Stimulated activated CD4-positive, alpha-beta T cell treated with anti-CD3 and anti-CD28 coated beads, Interleukin-1b, Interleukin-23, amount 100 ng/mL, for 24 hours (primary cell): ENCODE data around the gene EEF1G.
A peak's percentile ranks its signal among the peaks of the same experiment; 100 is the strongest.
"Not testable (repeated sequence)": the region's sequence is repeated elsewhere in the genome, so short reads cannot be mapped to it uniquely, and the experiment has no call there.

Experiments used
- DNase-seq, 4 experiments: peaks; one replicate each; pipeline ENCODE4 v3.0.0-alpha.2; 2020; ENCODE audit warnings: low read depth in 4 of 4, low spot score in 1 of 4

The EEF1G gene

GRCh38 chr11:62578541-62578940, 4.8 kb upstream of the EEF1G start:
- no peak for DNase-seq

- no peak for DNase-seq
These were observed 3.5 kb upstream of the EEF1G start for GRCh38 chr11:62577046-62577714.

GRCh38 chr11:62575837-62576236, 2.1 kb upstream of the EEF1G start:
- no peak for DNase-seq

GRCh38 chr11:62575156-62575555, 1.5 kb upstream of the EEF1G start:
- DNase-seq = no peak

DNA sequence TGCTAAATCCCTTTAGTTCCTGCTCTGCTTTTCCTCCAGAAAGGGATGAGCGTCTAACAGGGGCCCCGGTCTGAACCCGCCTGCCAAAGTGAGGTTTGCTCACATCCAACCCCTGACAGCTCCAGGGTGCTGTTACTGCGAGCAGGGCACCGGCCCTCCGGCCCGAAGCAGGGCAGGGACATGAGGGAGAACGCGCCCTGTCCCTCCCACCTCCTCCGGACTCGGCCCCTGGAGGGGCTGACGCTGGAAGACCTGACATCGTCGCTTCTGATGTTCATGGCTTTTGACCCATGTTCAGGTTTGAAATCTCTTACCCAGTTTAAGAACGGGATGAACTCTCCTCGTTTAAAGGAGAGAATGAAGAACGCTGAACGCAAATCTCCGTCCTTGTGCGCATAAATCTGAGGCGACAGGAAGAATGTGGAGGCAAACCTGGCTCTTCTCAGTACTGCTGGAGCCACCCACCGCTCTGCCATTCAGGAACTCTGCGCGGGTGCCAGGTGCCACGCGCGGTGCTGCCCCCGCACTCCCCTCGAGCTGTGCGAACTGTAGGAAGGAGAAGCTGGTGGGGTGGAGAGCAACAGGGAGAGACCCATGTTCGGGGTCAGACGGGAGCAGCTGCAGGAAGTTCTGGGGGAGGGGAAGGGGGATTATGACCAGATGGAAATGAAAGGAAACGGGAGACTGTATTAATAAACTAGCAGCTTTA, 826 bp upstream of the EEF1G start:
- no peak for DNase-seq

- DNase-seq = no peak
These were observed 592 bp downstream of the EEF1G start for GRCh38 chr11:62573006-62573591.

DNA sequence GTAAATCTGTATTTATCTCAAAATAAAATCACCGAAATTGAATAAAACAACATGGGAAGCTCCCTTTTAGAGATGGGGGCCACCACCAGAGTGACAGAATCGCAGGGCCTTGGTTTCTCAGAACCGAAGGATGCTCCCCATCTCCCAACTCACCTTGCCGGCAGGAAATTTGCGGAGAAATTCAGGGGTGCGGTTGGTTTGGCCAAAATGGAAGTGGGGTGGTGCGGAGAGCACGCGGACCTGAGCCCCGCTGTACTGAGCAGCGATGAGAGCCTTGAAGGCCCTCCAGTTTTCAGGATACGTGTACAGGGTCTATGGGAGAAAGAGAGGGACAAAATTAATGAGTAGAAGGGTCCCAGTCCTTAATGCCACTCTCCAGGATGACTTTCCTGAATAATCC, 1.3 kb downstream of the EEF1G start:
- DNase-seq = no peak

DNA sequence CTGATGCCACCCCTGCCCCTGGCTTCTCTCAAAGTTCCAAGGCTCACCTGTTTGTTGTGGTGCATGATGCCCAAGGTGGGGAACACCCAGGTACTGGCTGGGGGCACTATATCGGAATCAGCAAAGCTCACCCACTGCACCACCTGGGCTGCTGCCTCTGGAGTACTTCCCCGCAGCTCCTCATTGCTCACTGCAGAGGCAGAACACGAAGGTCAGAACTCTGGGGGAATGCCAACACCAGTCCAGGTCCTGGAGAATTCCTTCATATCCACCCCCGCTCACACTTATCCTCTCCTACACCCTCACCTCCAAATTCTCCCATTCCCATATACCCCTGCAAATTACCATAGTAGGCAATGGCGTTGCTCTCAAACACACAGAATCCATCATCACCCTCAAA, 2.2 kb downstream of the EEF1G start:
- not testable (repeated sequence) for DNase-seq

GRCh38 chr11:62570903-62571302, 2.8 kb downstream of the EEF1G start:
- DNase-seq = not testable (repeated sequence)

DNA sequence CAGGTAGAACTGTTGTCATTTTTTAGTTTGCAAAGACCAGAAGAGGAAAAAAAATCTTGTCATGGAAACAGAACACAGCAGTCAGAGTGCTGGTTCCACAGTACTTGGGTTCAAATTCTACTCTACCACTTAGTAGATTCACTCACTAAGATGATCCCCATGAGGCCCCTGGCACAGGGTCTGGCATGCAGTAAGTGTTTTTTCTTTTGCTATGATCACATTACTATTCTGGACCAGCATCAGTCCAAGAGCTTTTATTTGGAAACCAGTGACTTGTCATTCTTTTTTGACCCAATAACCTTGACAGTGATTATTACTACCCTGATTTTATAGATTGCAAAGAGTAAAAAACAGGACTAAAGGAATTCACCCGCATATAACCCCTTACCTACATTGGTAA, 4.1 kb downstream of the EEF1G start:
- no peak for DNase-seq

GRCh38 chr11:62567018-62567633, 6.6 kb downstream of the EEF1G start:
- DNase-seq = no peak

- DNase-seq = no peak
These were observed 7.4 kb downstream of the EEF1G start for GRCh38 chr11:62566247-62566646.

DNA sequence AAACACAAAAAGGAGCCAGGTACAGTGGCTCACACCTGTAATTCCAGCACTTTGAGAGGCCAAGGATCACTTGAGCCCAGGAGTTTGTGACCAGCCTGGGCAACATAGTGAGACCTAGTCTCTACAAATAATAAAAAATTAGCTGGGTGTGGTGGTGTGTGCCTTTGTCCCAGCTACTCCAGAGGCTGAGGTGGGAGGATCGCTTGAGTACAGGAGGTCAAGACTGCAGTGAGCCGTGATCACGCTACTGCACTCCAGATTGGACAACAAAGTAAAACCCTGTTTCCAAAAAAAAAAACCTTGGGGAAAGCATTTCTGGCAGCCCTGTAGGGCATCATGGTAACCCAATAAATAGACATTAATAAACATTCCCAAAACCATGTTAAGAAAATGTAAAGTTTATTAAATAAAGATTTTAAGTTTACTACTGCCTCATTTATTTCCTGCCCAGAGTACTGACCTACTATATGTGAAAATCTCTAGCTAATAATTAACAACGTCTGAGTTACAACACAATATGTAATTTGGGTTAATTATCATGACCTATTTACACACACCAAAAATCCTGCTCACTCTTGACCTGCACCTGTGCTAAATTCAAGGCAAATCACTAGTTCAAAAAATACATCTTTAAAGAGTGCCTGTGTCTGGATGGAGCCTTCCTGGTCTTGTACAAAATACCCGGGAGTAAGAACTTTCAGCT, 8.4 kb downstream of the EEF1G start:
- DNase-seq = no peak

GRCh38 chr11:62561677-62562230, 11.9 kb downstream of the EEF1G start:
- DNase-seq = not testable (repeated sequence)

DNA sequence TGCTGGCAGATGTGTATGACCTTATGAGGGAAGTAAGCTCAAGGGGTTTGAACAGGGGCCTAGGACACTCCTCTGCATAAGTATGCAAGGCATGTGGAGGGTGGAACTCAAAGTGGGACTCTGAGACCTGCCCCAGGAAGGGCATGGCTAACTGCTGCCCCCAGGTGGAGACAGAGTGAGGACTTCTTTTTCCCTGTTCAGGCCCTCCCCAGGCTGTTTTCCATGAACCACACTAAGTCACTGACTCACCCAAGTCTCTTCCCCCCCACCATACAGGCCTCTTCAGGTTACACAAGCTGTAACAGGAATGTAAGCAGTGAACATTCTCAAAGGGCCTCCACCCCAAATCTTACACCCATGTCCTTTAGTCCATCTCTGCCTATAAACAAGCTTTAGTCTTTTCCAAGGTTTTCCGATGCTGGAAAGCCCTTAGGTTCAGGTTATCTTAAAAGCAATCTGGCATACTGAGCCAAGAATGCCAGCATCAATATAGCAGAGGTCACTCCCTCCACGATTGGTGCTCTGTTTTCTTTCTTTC, 13.1 kb downstream of the EEF1G start:
- DNase-seq = peak in 2 of 4 experiments; percentile 57 to 64

- DNase-seq = not testable (repeated sequence)
These were observed 14.1 kb downstream of the EEF1G start for GRCh38 chr11:62559626-62560025.

DNA sequence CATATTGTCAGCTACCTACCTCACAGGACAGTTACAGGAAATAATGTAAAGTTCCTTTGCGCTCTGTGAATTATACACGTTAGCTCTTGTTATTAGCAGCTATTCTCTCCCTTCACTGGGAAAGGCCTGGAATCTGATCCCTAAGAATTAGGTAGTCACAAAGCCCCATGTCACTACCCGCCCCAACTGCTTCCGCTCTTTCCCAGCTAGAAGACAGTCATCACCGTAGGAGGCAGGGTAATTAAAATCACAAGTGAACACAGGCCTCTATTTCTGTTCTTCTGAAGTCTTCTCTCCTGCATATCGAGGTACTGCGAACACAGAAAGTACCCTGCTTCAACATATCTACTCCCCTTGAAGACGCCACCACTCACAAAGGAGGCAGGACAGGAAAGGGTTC, 14.5 kb downstream of the EEF1G start:
- no peak for DNase-seq

- no peak for DNase-seq
These were observed 15.0 kb downstream of the EEF1G start for GRCh38 chr11:62558669-62559068.

GRCh38 chr11:62556875-62557631, 16.6 kb downstream of the EEF1G start:
- peak in 1 of 4 experiments; percentile 53 for DNase-seq
